NCI-H1105 treated with DMSO at 0.1 percent for 48 hours (cell line): ENCODE measurements around the gene BFSP1.

Source experiments
- DNase-seq: peaks from one replicate; lab custom pipeline; 2025; lab: John Stamatoyannopoulos, UW

Gene BFSP1

DNA sequence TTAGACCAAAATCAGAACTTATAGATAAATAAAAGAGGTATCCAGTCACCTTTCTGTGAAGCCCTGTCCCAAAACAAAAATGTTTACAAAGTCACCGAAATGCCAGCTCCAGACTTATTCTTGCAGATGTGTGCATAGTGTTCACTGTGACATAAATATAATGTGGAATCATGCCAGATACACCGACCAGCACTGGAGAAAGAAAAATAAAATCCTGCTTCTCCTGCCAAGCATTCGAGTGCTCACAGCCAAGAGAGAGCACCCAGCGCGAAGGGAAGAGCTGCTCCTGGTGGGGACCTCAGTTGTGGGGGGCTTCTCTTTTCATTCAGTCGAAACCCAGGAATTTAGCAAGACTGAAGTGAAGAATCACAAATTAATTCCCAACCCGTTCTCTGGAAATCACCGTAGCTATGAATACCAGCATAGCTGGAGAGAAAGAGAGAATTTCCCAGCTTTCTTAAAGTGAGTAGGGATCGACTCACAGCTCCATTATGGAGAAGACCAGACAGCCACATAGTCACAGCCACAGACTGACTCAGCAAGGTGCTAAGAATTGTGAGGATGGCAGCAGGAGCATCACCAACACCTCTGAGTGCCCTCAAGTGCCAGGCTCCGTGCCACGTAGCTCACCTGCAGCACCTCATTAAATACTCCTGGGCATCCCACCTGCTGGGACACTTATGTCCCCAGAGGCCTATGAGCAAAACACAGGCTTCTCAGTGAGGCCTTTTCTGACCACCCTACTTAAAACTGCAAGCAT, 33.2 kb downstream of the BFSP1 start:
- DNase-seq = peak; percentile 75

DNA sequence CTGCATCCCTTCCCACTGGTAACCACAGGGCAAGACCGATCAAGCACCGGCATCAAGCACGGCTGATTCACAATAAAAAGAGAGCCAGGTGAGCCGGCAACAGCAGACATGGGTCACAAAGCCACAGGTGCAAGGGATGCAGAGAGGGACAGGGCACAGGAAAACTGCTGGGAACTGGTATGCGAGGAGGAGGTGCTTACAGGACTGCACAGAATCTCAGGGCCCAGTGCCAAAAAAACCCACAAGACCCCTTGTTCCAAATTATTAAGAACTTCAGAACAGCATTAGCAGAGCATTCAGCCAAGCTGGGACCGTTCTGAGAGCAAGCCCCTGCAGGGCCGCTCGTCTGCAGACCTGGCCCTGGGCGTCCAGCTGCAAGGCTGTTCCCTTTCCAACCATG, 35.4 kb downstream of the BFSP1 start:
- peak; percentile 72 for DNase-seq

- DNase-seq = no peak
Observed at GRCh38 chr20:17494201-17494600, 37.0 kb downstream of the BFSP1 start.

DNA sequence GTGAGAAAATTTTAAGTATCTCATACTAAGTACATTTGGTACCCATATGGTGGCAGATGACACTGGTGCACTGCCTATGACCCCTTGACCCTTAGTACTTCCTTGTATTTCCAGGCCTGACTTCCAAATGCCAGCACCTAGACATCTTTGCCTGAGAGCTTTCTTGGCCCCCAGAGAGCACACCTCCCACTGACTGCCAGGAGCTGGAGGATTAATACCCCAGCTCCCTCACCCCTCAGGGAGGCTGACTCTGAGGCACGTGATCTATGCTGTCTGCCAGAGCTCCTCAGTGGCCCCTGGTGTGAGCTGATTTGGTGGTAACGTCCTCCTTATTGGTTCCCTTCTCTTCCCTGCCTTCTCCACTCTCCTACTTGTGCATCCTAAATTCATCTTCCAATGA, 38.0 kb downstream of the BFSP1 start:
- no peak for DNase-seq

- DNase-seq = no peak
Observed at GRCh38 chr20:17491488-17491887, 39.7 kb downstream of the BFSP1 start.

- DNase-seq = no peak
Observed at GRCh38 chr20:17491041-17491440, 40.1 kb downstream of the BFSP1 start.

- DNase-seq = no peak
Observed at GRCh38 chr20:17490501-17490900, 40.7 kb downstream of the BFSP1 start.

DNA sequence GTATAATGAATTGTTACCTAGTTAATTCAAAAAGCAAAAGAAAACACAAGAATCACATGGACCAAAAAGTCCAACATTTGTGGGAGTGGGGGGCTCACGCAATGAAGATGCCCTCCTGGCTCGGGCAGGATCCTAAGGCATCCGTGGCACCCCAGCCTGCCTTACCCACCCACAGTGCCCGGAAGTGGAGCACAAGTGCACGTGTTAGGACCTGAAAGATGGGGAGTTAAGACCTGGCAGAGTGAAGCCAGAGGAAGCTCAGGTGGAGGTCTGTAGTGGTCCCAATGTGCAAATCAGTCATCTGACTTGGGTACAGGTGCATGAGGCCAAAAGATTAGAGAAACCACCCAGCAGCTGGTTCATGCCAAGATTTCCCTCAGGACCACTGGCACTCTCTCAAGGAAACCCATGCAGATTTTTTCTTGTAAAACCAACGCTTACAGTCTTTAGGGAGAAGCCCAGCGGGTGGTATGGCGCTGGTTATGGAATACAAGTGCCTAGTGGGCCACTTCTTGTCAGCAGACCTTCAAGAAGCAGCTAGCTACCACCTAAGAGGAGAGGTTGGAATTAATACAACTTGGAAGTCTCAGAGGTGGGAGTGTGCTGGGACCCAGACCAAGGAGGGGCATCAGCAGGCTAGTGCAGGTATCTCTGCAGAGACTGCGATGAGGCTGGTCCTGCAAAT, 42.1 kb downstream of the BFSP1 start:
- DNase-seq = no peak

DNA sequence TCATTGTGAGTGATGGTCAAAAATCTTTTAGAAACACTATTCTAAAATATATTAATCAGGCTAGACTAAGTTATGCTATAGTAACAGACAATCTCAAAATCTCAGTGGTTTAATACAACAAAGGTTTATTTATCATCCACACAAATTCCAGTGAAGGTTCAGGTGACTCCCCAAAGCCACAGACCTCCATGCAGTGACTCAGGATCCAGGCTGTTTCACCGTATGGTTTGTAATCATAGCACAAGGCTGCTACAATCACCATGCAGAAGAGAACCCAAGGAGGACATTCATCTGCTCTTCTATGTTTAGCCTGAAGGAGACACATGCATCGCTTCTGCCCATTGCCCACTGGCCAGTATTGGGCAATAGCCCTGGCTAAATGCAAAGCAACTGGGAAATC, 46.2 kb downstream of the BFSP1 start:
- no peak for DNase-seq

DNA sequence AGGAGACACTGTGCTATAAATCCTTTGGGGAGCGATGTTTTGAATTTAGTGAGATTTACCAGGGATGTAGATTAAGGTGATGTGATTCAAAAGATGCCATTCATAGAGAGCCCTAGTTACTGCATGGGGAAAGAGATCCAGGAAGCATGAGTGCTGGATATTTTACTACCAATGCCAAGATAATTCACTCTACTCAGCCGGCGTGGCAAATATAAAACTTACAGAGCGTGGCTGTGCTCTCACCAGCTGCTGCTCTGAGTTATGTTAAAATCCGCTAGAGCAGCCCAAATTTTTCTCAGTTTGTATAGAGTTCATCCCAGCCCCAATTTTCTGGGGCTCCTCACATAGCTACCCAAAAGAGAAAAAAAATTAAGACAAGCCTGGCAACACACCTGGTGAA, 48.6 kb downstream of the BFSP1 start:
- no peak for DNase-seq

DNA sequence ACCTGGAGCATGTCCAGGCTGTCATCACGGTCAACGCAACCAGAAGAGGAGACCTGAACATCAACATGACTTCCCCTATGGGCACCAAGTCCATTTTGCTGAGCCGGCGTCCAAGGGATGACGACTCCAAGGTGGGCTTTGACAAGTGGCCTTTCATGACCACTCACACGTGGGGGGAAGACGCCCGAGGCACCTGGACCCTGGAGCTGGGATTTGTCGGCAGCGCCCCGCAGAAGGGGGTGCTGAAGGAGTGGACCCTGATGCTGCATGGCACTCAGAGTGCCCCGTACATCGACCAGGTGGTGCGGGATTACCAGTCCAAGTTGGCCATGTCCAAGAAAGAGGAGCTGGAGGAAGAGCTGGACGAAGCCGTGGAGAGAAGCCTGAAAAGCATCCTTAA, 49.5 kb downstream of the BFSP1 start:
- DNase-seq = no peak

GRCh38 chr20:17480696-17481095, 50.5 kb downstream of the BFSP1 start:
- DNase-seq = no peak

GRCh38 chr20:17479063-17479657, 52.0 kb downstream of the BFSP1 start:
- DNase-seq = no peak

- no peak for DNase-seq
Observed at GRCh38 chr20:17473659-17474058, 57.5 kb downstream of the BFSP1 start.

DNA sequence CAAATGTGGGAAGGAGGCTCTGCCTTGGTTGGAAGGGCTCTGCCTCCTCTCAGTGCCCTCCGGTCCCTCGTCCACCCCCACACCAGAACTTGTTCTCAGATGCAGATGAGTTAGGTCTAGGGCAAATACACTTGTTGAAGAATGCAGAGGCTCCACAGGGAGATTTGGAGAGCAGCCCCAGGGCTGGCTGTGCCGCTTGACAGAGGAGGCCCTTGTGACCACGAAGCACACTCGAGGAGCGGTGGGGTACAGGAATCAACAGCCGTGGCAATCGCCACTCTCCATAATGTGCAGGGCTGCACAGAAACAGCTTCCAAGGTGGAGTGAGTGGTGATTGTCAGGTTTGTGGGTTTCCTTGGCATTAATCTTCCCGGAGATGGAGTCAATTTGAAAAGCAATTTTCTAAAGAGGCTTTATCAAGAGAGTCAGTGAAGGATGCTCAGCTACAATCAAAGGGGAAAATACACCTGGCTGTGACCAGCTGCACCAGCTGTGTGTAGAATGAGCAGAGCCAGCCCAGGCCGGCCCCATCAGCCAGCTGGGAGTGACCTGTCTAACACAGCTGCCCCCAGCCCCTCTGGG, 59.5 kb downstream of the BFSP1 start:
- peak; percentile 93 for DNase-seq

GRCh38 chr20:17470973-17471372, 60.2 kb downstream of the BFSP1 start:
- DNase-seq = no peak

GRCh38 chr20:17470521-17470920, 60.7 kb downstream of the BFSP1 start:
- DNase-seq = no peak

GRCh38 chr20:17469246-17470030, 61.7 kb downstream of the BFSP1 start:
- DNase-seq = no peak

DNA sequence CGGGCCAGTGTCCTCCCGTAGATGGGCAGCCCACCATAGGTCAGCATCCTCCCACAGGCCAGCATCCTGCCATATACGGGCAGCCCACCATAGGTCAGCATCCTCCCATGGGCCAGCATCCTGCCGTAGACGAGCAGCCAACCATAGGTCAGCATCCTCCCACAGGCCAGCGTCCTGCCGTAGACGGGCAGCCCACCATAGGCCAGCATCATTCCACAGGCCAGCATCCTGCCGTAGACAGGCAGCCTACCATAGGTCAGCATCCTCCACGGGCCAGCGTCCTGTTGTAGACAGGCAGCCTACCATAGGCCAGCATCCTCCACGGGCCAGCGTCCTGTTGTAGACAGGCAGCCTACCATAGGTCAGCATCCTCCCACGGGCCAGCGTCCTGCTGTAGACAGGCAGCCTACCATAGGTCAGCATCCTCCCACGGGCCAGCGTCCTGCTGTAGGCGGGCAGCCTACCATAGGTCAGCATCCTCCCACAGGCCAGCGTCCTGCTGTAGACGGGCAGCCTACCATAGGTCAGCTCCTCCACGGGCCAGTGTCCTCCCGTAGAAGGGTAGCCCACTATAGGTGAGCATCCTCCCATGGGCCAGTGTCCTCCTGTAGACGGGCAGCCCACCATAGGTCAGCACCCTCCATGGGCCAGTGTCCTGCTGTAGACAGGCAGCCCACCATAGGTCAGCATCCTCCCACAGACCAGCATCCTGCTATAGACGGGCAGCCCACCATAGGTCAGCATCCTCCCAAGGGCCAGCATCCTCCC, 62.9 kb downstream of the BFSP1 start:
- no peak for DNase-seq

DNA sequence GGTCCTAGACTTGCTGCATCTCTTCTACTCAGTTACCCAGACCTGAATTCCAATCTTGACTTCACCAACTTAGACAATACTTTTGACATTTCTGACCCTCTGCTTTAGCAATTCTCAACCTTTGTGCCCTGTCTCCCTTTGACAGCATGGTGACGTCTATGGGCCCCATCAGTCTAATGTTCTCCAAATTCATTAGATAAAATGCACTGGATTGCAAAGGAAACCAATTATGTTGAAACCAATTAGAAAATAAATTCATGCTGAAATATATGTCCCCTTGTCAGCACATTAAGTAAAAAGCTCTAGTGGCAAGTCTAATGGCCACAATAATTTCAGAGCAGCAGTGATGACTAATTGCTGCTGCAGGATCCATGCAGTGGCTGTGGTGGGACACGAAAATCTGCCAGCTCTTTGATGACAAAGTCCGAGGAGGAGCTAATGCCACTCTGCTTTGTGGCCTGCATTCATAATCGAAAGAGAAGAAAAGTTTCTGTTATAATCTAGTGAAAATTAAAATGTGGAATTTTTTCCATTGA, 64.0 kb downstream of the BFSP1 start:
- no peak for DNase-seq

- no peak for DNase-seq
Observed at GRCh38 chr20:17466641-17467040, 64.5 kb downstream of the BFSP1 start.
